HG03460 (cell line): ENCODE measurements around the gene BCL11B.

Experiments used
- ATAC-seq: cut with Tn5 transposase; IDR thresholded peaks from one replicate; pipeline ENCODE4 v1.9.1; 2021; ENCODE audit not compliant: unreplicated experiment

BCL11B gene

GRCh38 chr14:99168330-99168729 is 103.7 kb downstream of the BCL11B start:
- no peak for ATAC-seq

DNA sequence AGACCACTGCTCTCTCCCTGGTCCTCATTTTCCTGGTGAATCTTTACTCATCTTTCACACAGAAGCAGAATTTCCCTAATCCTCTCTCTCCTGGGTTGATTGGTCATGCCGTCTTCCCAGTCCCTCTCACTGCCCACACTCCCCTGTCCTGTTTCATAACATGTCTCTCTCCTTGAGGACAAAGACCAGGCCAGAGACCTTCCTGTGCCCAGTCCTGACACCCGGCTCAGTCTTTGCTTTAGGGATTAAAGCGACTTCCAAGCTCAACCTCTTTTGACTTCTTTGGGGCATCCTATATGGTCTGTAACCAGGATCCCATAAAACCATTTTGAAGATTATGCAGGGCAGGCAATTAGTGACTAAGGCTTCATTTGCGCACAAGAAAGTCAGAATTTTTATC is 105.5 kb downstream of the BCL11B start:
- ATAC-seq = no peak

- ATAC-seq = no peak
Measured at GRCh38 chr14:99164712-99165111, 107.3 kb downstream of the BCL11B start.

DNA sequence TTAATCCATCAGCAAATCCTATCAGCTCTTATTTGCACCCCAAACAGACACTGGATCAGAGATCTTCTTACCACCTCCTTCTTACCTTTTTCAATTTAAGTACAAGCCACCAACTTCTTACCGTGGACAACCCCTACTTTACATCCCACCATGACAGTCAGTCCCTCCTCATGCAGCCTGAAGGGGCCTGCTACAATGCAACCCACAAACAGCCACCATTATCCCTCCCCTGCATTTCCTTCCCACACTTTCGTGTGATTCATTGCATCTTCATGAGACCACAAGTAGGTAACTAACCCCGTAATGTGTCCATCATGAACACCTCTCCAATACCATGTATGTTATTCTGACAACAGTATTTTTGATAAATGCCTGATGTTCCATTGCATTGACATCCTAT is 108.6 kb downstream of the BCL11B start:
- no peak for ATAC-seq

- no peak for ATAC-seq
Measured at GRCh38 chr14:99159341-99160340, 112.4 kb downstream of the BCL11B start.

DNA sequence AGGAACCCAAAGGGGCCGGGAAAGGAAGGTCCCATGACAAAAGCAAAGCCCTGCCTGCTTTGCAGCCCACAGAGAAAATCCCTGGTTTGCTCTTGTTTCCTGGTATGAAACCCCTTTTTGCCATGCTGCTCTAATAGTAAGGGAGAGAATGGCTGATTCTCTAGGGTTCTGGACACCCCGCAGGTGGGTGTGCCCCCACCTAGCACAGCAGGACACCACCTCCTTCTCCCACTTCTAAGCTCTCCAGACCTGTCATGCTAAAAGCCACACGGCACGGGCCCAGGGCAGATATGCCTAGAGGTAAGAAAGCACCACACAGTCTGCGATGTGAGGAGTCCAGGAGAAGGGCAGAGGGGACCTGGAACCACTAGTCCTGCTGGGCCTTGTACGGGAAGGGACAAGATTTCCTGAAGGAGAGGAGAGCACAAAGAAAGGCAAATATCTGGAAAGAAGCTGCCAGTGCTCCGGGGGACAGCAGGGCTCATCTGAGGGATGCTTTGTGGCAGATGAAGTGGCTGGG is 113.3 kb downstream of the BCL11B start:
- no peak for ATAC-seq

DNA sequence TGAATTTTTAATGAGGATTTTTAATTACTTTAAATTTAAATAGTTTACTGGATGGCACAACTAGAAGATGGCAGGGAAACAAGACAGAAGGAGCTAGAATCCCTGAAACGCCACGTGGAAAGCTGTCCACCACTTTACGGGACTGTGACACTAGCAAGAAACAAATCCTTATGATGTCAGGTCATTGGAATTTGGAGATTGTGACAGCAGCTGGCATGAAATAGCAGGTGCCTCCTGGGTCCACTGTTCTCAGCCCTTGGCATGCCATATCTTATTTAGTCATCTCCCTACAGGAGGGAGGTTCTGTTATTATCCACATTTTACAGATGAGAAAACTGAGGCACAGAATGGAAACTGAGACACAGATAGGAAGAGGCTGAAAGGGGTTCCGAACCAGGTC is 113.8 kb downstream of the BCL11B start:
- ATAC-seq = no peak

- no peak for ATAC-seq
Measured at GRCh38 chr14:99157676-99158075, 114.3 kb downstream of the BCL11B start.

DNA sequence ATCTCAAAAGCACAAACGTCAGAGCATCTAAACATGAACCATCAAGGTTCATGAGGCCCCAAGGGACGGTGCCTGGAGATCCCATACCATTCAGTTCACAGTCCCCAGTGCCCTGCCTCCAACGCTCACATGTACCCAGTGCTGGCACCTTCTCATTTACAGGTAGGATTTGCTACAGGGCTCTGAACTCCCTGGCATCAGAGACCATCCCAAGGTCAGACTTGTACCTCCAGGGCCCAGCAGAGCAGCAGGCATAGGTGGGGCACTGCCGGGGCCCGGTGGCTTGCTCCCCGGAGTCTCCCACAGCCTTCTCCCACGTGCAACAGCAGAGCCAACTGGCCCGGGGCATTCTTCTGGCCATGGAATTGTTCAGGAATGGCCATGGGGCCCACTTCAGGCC is 114.8 kb downstream of the BCL11B start:
- ATAC-seq = no peak

DNA sequence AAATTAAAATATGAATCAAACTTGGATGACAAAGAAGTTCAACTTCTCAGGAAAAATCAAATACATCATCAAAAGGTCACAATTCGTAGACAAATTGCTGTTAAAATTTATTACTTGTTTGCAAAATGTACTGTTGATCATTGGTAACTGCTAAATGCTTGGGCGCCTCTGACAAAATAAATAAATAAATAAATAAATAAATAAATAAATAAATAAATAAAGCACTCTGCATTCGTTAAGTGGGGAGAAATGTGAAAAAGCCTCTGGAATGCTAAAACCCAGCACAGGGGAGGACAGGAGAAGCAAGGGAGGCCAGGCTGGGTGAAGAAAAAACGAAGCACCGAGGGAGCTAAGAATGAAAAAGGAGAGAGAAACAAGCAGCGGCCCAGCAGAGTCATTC is 115.2 kb downstream of the BCL11B start:
- ATAC-seq = no peak

DNA sequence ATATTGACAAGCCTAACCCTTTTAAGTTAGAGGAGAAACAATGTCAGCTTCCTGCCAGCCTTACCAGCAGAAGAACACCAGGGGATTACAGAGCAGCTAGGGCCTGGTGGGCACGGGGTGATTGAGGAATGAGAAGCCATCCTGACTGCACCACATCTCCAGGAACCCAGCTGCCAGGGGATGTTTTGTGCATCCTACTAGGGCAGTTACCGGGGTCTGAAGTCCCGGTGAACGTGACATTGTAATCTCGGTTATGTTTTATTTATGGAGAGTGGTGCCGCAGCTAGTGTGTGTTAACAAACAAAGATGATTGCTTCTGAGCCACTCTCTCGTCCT is 115.9 kb downstream of the BCL11B start:
- ATAC-seq = no peak

DNA sequence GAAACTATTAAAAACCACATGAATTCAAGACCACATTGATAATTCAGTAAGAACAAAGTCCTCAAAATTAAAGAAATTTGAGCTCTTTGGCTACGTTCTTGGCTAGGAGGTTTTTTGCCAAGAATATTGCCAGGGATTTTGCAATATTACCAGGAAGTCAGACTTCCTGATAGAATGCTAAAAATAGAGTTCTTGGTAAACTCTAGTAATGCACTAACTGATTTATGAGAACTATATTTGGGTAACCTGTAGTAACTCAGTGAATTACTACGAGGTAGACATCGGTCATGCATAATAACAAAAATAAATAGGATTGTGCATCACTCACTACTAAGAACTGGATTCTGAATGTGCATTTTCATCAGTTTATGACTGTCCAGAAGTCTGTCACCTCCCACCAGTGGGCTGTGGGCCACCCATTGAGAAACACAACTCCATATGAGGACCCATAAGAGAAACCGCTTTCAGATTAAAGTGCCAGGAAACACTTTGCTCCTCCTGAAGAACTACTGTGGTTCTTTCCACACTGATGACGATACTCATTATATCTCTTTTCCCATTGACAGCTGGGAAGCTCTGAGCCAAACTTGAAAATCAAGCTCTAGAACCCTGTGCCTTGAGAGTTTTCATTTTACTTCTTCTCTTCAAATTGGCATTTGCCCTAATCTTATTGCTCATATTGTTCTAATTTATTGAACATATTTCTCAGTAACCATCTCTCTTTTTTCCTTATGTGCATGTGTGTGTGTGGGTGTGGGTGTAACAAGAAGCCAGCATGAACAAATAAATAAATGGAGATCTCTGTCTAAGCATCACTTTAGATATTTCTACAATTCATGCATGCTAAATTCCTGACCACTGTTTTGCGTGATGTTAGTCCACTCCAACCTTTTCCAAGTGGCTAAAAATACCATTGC is 116.6 kb downstream of the BCL11B start:
- no peak for ATAC-seq

DNA sequence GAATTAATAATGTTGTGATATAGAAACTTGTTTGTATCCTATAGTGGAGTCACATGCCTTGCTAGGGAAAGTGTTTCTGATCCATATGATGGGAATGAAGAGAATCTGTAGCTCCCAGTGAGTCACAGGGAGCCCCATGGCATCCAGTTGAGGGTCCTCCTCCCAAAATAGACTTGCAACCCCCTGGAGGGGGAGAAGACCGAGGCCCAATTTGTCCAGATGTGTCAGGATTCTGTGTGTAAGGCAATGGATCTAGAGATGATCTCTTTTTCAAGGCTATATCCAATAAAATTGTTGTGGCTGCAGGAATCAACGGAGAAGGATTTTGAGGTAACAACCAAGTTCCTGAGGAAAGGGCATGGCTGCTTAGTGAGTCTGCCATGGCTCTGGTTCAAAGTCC is 121.8 kb downstream of the BCL11B start:
- ATAC-seq = no peak

DNA sequence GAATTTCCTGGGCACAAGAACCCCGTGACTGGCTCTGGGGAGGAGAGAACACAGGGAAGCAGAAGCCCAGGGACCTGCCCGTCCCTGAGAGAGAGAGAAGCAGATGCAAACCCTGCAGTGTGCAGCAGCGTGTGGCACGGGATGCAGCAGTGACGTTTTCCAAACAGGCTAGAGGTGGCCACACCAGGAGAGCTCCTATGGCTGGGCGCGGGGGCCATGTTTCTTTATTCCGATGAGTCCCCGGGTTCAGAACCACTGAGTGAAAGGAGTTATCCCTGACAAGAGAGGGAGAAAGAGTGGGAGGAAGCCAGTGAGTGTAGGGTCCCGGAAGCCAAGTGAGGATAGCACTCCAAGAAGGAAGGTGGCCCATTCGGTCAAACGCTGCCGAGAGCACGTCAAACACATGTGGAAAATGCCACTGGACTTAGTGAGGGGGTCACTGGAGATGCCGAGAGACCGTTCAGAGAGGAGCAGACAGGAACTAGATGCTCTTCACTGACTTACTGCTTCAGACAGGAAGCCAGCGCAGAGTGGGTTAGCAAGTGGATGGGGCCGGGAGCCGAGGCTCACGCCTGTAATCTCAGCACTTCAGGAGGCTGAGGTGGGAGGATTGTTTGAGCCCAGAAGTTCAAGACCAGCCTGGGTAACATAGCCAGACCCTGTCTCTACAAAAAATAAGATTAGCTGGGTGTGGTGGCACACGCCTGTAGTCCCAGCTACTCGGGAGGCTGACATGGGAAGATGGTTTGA is 123.0 kb downstream of the BCL11B start:
- ATAC-seq = no peak

- ATAC-seq = no peak
Measured at GRCh38 chr14:99148131-99148530, 123.9 kb downstream of the BCL11B start.

GRCh38 chr14:99147366-99147740 is 124.6 kb downstream of the BCL11B start:
- ATAC-seq = no peak

DNA sequence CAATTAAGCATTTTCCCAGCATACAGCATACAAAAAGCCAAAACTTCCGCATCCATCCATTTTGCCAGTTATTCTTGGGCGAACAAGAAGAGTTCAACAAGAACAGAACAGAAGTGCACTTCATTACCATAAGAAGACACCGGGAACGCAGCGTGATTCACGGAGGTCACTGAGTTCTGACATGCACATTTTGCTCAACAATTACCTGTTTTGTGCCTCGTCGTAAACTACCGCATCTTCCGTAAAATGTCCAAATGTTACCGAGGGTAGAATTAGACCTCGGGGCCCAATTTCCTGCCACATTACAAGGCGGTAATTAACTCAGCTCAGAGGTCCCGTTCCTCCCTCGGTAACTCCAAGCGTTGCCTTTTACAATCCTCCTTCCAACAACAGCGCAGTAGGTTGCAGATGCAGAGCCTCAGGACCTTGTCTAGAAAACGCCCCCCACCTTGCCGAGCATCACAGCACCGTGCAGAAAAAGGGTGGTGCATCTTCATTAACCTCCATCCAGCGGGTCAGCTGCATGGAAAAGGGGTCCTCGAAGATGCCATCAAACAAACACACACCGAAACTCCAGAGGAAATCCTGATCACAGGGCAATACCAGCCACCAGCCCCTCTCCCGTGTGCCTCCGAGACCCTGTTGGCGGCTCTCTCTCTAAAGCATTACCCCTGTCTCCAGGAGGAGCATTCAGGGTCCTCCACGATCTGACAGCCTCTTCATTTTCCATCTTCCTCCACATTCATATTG is 125.2 kb downstream of the BCL11B start:
- no peak for ATAC-seq

DNA sequence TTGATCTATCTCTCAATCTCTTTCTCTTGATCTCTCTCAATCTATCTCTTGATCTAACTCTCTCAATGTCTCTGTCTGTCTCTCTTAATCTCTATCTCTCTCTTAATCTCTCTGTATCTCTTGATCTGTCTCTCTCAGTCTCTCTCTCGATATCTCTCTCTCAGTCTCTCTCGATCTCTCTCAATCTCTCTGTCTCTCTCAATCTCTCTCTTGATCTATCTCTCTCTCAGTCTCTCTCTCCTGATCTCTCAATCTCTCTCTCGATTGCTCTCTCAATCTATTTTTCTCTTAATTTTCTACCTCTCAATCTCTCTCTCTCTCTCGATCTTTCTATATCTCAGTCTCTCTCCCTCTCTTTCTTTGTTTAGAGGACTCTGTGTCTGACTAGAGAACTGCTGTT is 126.7 kb downstream of the BCL11B start:
- no peak for ATAC-seq

GRCh38 chr14:99143793-99144192 is 128.2 kb downstream of the BCL11B start:
- no peak for ATAC-seq

GRCh38 chr14:99143126-99143525 is 128.9 kb downstream of the BCL11B start:
- ATAC-seq = no peak
